Neural progenitor cell (in vitro differentiated cells): Measurements from ENCODE around the gene IQGAP2. TPM values are rescaled to one million over a fixed set of nuclear protein-coding genes. Genes with fewer than 3 reads are reported as not detected.

ENCODE experiments used
- DNase-seq: peaks from one replicate; pipeline ENCODE4 v3.0.0-alpha.2; 2016; ENCODE audit warnings: low spot score
- H2AFZ ChIP-seq: fragments of 200-600 bp; sonication (generic); replicated peaks from 2 replicates; pipeline ENCODE4 v1.6.1; 2016; ENCODE audit warnings: antibody characterized with exemption
- H3F3A ChIP-seq: fragments of 200-600 bp; sonication (generic); 2 replicates; pipeline ENCODE4 v1.6.1; 2016; ENCODE audit warnings: antibody characterized with exemption, low read depth
- H3K27ac ChIP-seq: fragments of 200-600 bp; sonication (generic); 2 replicates; pipeline ENCODE4 v1.5.1; 2016; ENCODE audit warnings: mild to moderate bottlenecking
- H3K27me3 ChIP-seq: fragments of 200-600 bp; sonication (generic); 2 replicates; pipeline ENCODE4 v1.6.1; 2016; ENCODE audit warnings: mild to moderate bottlenecking, moderate library complexity
- H3K36me3 ChIP-seq: fragments of 200-600 bp; sonication (generic); 2 replicates; pipeline ENCODE4 v1.5.1; 2016
- H3K4me1 ChIP-seq: fragments of 200-600 bp; sonication (generic); 2 replicates; pipeline ENCODE4 v1.6.1; 2016; ENCODE audit warnings: mixed run types
- H3K4me2 ChIP-seq: fragments of 200-600 bp; sonication (generic); 2 replicates; pipeline ENCODE4 v1.6.1; 2016
- H3K4me3 ChIP-seq: fragments of 200-600 bp; sonication (generic); 2 replicates; pipeline ENCODE4 v1.5.1; 2016
- H3K79me2 ChIP-seq: fragments of 200-600 bp; sonication (generic); 2 replicates; pipeline ENCODE4 v1.6.1; 2016; ENCODE audit warnings: low read depth
- H3K9ac ChIP-seq: fragments of 200-600 bp; sonication (generic); 2 replicates; pipeline ENCODE4 v1.6.1; 2016
- H3K9me3 ChIP-seq: fragments of 200-600 bp; sonication (generic); 2 replicates; pipeline ENCODE4 v1.5.1; 2016; ENCODE audit warnings: low read depth
- H4K20me1 ChIP-seq: fragments of 200-600 bp; sonication (generic); 2 replicates; pipeline ENCODE4 v1.6.1; 2016; ENCODE audit warnings: low read depth
- H3K27ac Mint-ChIP-seq: 3 replicates; pipeline ENCODE4 v1.8.0; 2021; ENCODE audit warnings: mixed read lengths
- H3K27me3 Mint-ChIP-seq: 2 replicates; pipeline ENCODE4 v1.8.0; 2022; ENCODE audit warnings: low read depth, mild to moderate bottlenecking, inconsistent platforms, moderate library complexity, mixed read lengths; ENCODE audit not compliant: insufficient read depth
- H3K36me3 Mint-ChIP-seq: 3 replicates; pipeline ENCODE4 v1.8.0; 2021; ENCODE audit warnings: mixed read lengths
- H3K4me1 Mint-ChIP-seq: 3 replicates; pipeline ENCODE4 v1.8.0; 2021; ENCODE audit warnings: mixed read lengths
- H3K4me3 Mint-ChIP-seq: 3 replicates; pipeline ENCODE4 v1.8.0; 2021; ENCODE audit warnings: mild to moderate bottlenecking, moderate library complexity, mixed read lengths
- H3K9me3 Mint-ChIP-seq: 3 replicates; pipeline ENCODE4 v1.8.0; 2020; ENCODE audit warnings: mixed read lengths
- EZH2 ChIP-seq: fragments of 200-600 bp; sonication (generic); IDR thresholded peaks from 2 replicates; pipeline ENCODE4 v1.6.1; 2017; ENCODE audit warnings: antibody characterized with exemption, mild to moderate bottlenecking, moderate library complexity
- EZH2phosphoT487 ChIP-seq: fragments of 200-600 bp; sonication (generic); IDR thresholded peaks from 2 replicates; pipeline ENCODE4 v1.6.1; 2017; ENCODE audit warnings: antibody characterized with exemption
- total RNA-seq: library from RNA; depleted of rRNA; stranded (reverse); fragments of >200 nt; gene quantifications from 2 replicates; pipeline ENCODE4 v1.2.3, GENCODE V29; 2015; ENCODE audit warnings: low replicate concordance
- TF ChIP-seq, protein P1 (sequence below): fragments of 200-600 bp; sonication (generic); IDR thresholded peaks from 2 replicates; pipeline ENCODE4 v1.5.1; 2017; ENCODE audit warnings: antibody characterized with exemption, mild to moderate bottlenecking

Gene IQGAP2
- total RNA-seq, 1 donor from 2014 or later, result 37.7 TPM

DNA sequence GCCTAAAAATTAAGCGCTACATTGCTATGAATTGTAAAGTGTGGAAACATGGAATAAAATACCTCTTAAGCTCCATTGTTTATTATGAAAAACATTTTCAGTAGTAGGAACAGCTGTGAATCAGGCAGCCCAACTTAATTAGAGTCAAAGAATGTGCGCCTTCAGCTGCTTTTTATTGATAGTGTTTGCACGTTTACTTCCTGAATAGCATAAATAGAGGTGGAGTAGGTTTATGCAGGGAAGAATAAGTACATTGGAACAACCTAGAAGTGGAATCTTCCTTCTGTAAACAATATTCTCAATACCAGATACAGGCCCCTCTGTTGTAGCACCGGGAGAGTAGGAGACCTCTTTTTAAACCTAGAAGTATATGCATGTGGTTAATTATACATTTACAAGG, 79.9 kb downstream of the IQGAP2 start:
- peaks cover 16% of the 10 kb centered on the region for H3K4me1 ChIP-seq
- H4K20me1 ChIP-seq, result no peaks in the 10 kb centered on the region
- H3K27me3 Mint-ChIP-seq, result no peaks in the 10 kb centered on the region
- no peaks in the 10 kb centered on the region for H3K36me3 ChIP-seq
- no peak overlapping the region for H3K9ac ChIP-seq
- DNase-seq, result no peak
- H2AFZ ChIP-seq, result no peak overlapping the region
- no peak overlapping the region for H3K4me3 ChIP-seq
- H3K27ac Mint-ChIP-seq, result no peak overlapping the region
- H3K9me3 ChIP-seq, result no peaks in the 10 kb centered on the region
- no peak overlapping the region for H3K4me3 Mint-ChIP-seq
- TF ChIP-seq EZH2 (no peak), EZH2phosphoT487 (no peak)
- TF ChIP-seq, protein P1, sequence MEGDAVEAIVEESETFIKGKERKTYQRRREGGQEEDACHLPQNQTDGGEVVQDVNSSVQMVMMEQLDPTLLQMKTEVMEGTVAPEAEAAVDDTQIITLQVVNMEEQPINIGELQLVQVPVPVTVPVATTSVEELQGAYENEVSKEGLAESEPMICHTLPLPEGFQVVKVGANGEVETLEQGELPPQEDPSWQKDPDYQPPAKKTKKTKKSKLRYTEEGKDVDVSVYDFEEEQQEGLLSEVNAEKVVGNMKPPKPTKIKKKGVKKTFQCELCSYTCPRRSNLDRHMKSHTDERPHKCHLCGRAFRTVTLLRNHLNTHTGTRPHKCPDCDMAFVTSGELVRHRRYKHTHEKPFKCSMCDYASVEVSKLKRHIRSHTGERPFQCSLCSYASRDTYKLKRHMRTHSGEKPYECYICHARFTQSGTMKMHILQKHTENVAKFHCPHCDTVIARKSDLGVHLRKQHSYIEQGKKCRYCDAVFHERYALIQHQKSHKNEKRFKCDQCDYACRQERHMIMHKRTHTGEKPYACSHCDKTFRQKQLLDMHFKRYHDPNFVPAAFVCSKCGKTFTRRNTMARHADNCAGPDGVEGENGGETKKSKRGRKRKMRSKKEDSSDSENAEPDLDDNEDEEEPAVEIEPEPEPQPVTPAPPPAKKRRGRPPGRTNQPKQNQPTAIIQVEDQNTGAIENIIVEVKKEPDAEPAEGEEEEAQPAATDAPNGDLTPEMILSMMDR, result no peak
- peaks cover 33% of the 10 kb centered on the region for H3K4me1 Mint-ChIP-seq
- no peaks in the 10 kb centered on the region for H3K27me3 ChIP-seq
- H3K79me2 ChIP-seq, result no peaks in the 10 kb centered on the region
- H3K9me3 Mint-ChIP-seq, result no peaks in the 10 kb centered on the region
- no peaks in the 10 kb centered on the region for H3K36me3 Mint-ChIP-seq
- H3K27ac ChIP-seq, result no peak overlapping the region
- no peaks in the 10 kb centered on the region for H3F3A ChIP-seq
- H3K4me2 ChIP-seq, result no peak overlapping the region

DNA sequence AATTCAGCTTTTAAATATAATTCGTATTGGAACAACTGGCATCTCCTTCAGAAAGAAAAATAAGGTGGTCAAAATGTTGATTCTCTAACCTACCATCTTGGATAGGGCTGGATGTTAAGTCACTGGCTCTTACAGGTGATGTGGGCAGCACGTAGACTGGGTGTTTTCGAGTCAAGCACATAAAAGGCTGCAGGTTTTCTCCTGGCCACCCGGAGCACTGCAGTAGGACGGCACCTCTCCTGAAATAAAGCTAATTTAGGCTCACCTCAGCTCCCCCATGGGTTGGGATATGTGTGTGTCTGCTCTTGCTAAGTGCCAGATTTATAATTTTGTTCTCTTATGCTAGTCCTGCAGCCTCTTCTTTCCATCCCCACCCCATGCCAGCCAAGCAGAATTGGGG, 80.3 kb downstream of the IQGAP2 start:
- no peak overlapping the region for H3K27ac ChIP-seq
- H3K4me2 ChIP-seq, result no peak overlapping the region
- no peaks in the 10 kb centered on the region for H3K9me3 Mint-ChIP-seq
- H3K36me3 Mint-ChIP-seq, result no peaks in the 10 kb centered on the region
- H3K79me2 ChIP-seq, result no peaks in the 10 kb centered on the region
- no peaks in the 10 kb centered on the region for H4K20me1 ChIP-seq
- H3K27me3 ChIP-seq, result no peaks in the 10 kb centered on the region
- H3K4me3 ChIP-seq, result no peak overlapping the region
- TF ChIP-seq EZH2phosphoT487, result no peak
- no peak for TF ChIP-seq EZH2
- TF ChIP-seq, protein P1, result no peak
- no peak overlapping the region for H3K9ac ChIP-seq
- DNase-seq, result no peak
- H3K9me3 ChIP-seq, result no peaks in the 10 kb centered on the region
- no peak overlapping the region for H3K27ac Mint-ChIP-seq
- peaks cover 18% of the 10 kb centered on the region for H3K4me1 ChIP-seq
- H3K4me3 Mint-ChIP-seq, result no peak overlapping the region
- H3K27me3 Mint-ChIP-seq, result no peaks in the 10 kb centered on the region
- H3F3A ChIP-seq, result no peaks in the 10 kb centered on the region
- H3K36me3 ChIP-seq, result no peaks in the 10 kb centered on the region
- no peak overlapping the region for H2AFZ ChIP-seq
- peaks cover 36% of the 10 kb centered on the region for H3K4me1 Mint-ChIP-seq

DNA sequence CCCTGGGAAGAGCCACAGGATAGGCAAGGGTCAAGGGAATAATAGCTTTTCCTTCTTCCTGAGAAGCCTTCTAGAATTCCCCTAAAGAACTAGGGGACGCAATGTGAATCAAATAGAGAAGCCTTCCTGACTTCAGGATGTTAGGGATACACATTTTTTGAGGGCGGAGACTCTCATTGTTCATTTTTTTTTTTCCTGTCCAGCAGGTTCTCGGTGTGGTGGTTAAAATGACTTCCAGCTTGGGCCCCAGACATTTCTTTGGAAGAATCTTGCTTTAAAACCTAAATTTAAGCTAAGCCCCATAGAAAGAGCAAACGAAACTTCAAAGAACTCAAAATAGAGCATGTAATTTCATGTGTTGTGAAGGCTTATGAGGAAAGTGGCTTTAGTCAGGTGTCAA, 80.8 kb downstream of the IQGAP2 start:
- Mint-ChIP-seq H3K36me3 (no peaks in the 10 kb centered on the region), H3K27me3 (no peaks in the 10 kb centered on the region), H3K9me3 (no peaks in the 10 kb centered on the region), H3K4me1 (peaks cover 40% of the 10 kb centered on the region), H3K27ac (no peak overlapping the region), H3K4me3 (no peak overlapping the region)
- Histone ChIP-seq H3K4me1 (peaks cover 22% of the 10 kb centered on the region), H3K4me3 (no peak overlapping the region), H3K79me2 (no peaks in the 10 kb centered on the region), H2AFZ (no peak overlapping the region), H3K36me3 (no peaks in the 10 kb centered on the region), H3K9me3 (no peaks in the 10 kb centered on the region), H3K27ac (no peak overlapping the region), H4K20me1 (no peaks in the 10 kb centered on the region), H3K27me3 (no peaks in the 10 kb centered on the region), H3F3A (peaks cover 3% of the 10 kb centered on the region), H3K4me2 (no peak overlapping the region), H3K9ac (no peak overlapping the region)
- TF ChIP-seq EZH2, result no peak
- no peak for TF ChIP-seq EZH2phosphoT487
- TF ChIP-seq, protein P1, result no peak
- DNase-seq, result no peak

DNA sequence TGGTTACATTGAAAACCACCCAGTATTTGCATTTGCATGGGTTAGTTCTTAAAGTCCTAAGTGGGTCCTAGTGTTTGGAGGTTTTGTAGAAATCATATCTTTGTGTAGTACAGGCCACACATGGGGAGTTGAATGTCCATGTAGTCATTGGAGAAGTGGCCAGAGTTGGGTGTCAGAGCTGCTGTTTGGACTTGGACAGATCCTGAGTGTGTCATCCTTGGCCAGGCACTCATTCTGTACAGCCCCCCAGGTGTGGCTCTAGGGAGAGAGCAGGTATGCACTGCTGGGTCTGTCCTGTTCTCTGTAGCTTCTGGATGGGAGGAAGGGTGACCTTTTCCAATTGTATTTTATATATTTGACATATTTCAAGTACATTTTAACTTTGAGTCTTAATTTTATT, 82.4 kb downstream of the IQGAP2 start:
- H3F3A ChIP-seq, result peaks cover 5% of the 10 kb centered on the region
- no peaks in the 10 kb centered on the region for H3K9me3 ChIP-seq

More for the DNA sequence above, 82.4 kb downstream of the IQGAP2 start:
- Mint-ChIP-seq H3K27me3 (no peaks in the 10 kb centered on the region), H3K4me3 (no peak overlapping the region), H3K4me1 (peaks cover 41% of the 10 kb centered on the region), H3K36me3 (no peaks in the 10 kb centered on the region), H3K27ac (no peak overlapping the region), H3K9me3 (no peaks in the 10 kb centered on the region)
- Histone ChIP-seq H4K20me1 (no peaks in the 10 kb centered on the region), H3K9ac (no peak overlapping the region), H2AFZ (no peak overlapping the region), H3K79me2 (no peaks in the 10 kb centered on the region), H3K4me2 (no peak overlapping the region), H3K4me1 (peaks cover 30% of the 10 kb centered on the region), H3K27ac (no peak overlapping the region), H3K36me3 (no peaks in the 10 kb centered on the region), H3K4me3 (no peak overlapping the region), H3K27me3 (no peaks in the 10 kb centered on the region)
- TF ChIP-seq EZH2 (no peak), EZH2phosphoT487 (no peak)
- TF ChIP-seq, protein P1, result no peak
- DNase-seq, result no peak
